Activated T-cell treated with anti-CD3 and anti-CD28 coated beads, Interleukin-2, amount 50 U/mL, for 4 hours (primary cell): ENCODE data around the gene MRPS2. TPM values are rescaled to one million over a fixed set of nuclear protein-coding genes. Genes with fewer than 3 reads are reported as not detected.
"Not testable (repeated sequence)": the region's sequence is repeated elsewhere in the genome, so short reads cannot be mapped to it uniquely, and the experiment has no call there.

Experiments used
- ATAC-seq, 2 donors: fragments of 200-7000 bp; cut with Tn5 transposase; one replicate each; pipeline ENCODE4 v1.10.0; 2021
- DNase-seq: peaks from one replicate; pipeline ENCODE4 v3.0.0-alpha.2; 2020
- H3K27me3 Mint-ChIP-seq: one replicate; pipeline ENCODE4 v1.8.0; 2021; ENCODE audit warnings: low read depth, mixed read lengths
- H3K36me3 Mint-ChIP-seq: one replicate; pipeline ENCODE4 v1.8.0; 2022; ENCODE audit warnings: mixed read lengths; ENCODE audit not compliant: insufficient read depth
- H3K4me1 Mint-ChIP-seq: one replicate; pipeline ENCODE4 v1.8.0; 2021; ENCODE audit warnings: low read depth, mixed read lengths
- H3K4me3 Mint-ChIP-seq: one replicate; pipeline ENCODE4 v1.8.0; 2021; ENCODE audit warnings: mild to moderate bottlenecking, moderate library complexity, mixed read lengths
- H3K9me3 Mint-ChIP-seq: one replicate; pipeline ENCODE4 v1.8.0; 2021; ENCODE audit warnings: mixed read lengths
- total RNA-seq, 3 donors: library from RNA; stranded (reverse); gene quantifications; one replicate each; pipeline ENCODE4 v1.2.1, GENCODE V29; 2021

MRPS2 gene
- 100 to 1,000 TPM in 1 of 3 donors, 10 to 100 TPM in 2; 85.3 to 110 (median 85.7) TPM for total RNA-seq

- no peaks in the 10 kb centered on the region for H3K9me3 Mint-ChIP-seq
- peaks cover 17% of the 10 kb centered on the region for H3K4me1 Mint-ChIP-seq
- ATAC-seq (peak; percentile 93 to 94), DNase-seq (peak; percentile 77)
- peak within 1 kb of the TSS; percentile 91 for H3K4me3 Mint-ChIP-seq
- peaks cover 17% of the 10 kb centered on the region for H3K36me3 Mint-ChIP-seq
- peaks cover 4% of the 10 kb centered on the region for H3K27me3 Mint-ChIP-seq
Measured at GRCh38 chr9:135500525-135501260, at the start of gene MRPS2. TSS of gene MRPS2 (plus strand) at chr9:135500682. CDS start at chr9:135500711, 29 bp downstream.

GRCh38 chr9:135450956-135451355 is 49.5 kb upstream of the MRPS2 start:
- DNase-seq (no peak), ATAC-seq (no peak)
- Mint-ChIP-seq H3K27me3 (peaks cover 7% of the 10 kb centered on the region), H3K4me3 (no peak overlapping the region), H3K4me1 (no peaks in the 10 kb centered on the region), H3K36me3 (no peaks in the 10 kb centered on the region), H3K9me3 (no peaks in the 10 kb centered on the region)

- not testable (repeated sequence) for H3K9me3 Mint-ChIP-seq, ATAC-seq
Measured at GRCh38 chr9:135451909-135452308, 48.6 kb upstream of the MRPS2 start.

GRCh38 chr9:135454737-135455136 is 45.7 kb upstream of the MRPS2 start:
- Mint-ChIP-seq H3K36me3 (no peaks in the 10 kb centered on the region), H3K27me3 (peaks cover 23% of the 10 kb centered on the region), H3K9me3 (peaks cover 4% of the 10 kb centered on the region), H3K4me1 (no peaks in the 10 kb centered on the region), H3K4me3 (no peak overlapping the region)
- DNase-seq (no peak), ATAC-seq (no peak)

More at GRCh38 chr9:135451909-135452308, 48.6 kb upstream of the MRPS2 start:
- DNase-seq, H3K36me3 Mint-ChIP-seq, H3K4me1 Mint-ChIP-seq, H3K4me3 Mint-ChIP-seq: not testable (repeated sequence)
- peaks cover 11% of the 10 kb centered on the region for H3K27me3 Mint-ChIP-seq

- peaks cover 27% of the 10 kb centered on the region for H3K27me3 Mint-ChIP-seq
- H3K36me3 Mint-ChIP-seq, result no peaks in the 10 kb centered on the region
- H3K4me1 Mint-ChIP-seq, result no peaks in the 10 kb centered on the region
- H3K4me3 Mint-ChIP-seq, result no peak overlapping the region
- H3K9me3 Mint-ChIP-seq, result peaks cover 4% of the 10 kb centered on the region
- DNase-seq (no peak), ATAC-seq (no peak)
Measured at GRCh38 chr9:135455401-135456030, 45.0 kb upstream of the MRPS2 start.

GRCh38 chr9:135456436-135457104 is 43.9 kb upstream of the MRPS2 start:
- Mint-ChIP-seq H3K4me1 (no peaks in the 10 kb centered on the region), H3K36me3 (no peaks in the 10 kb centered on the region), H3K9me3 (peaks cover 4% of the 10 kb centered on the region), H3K27me3 (peaks cover 38% of the 10 kb centered on the region), H3K4me3 (no peak overlapping the region)
- no peak for ATAC-seq
- DNase-seq, result no peak

GRCh38 chr9:135458478-135458877 is 42.0 kb upstream of the MRPS2 start:
- not testable (repeated sequence) for H3K4me3 Mint-ChIP-seq, H3K4me1 Mint-ChIP-seq, DNase-seq, ATAC-seq, H3K9me3 Mint-ChIP-seq, H3K36me3 Mint-ChIP-seq
- H3K27me3 Mint-ChIP-seq, result peaks cover 45% of the 10 kb centered on the region

- Mint-ChIP-seq H3K4me3 (no peak overlapping the region), H3K36me3 (no peaks in the 10 kb centered on the region), H3K27me3 (peaks cover 51% of the 10 kb centered on the region), H3K4me1 (no peaks in the 10 kb centered on the region), H3K9me3 (peaks cover 4% of the 10 kb centered on the region)
- DNase-seq, result no peak
- no peak for ATAC-seq
Measured at GRCh38 chr9:135461936-135462335, 38.5 kb upstream of the MRPS2 start.

GRCh38 chr9:135463140-135463539 is 37.3 kb upstream of the MRPS2 start:
- DNase-seq (no peak), ATAC-seq (no peak)
- Mint-ChIP-seq H3K4me1 (peaks cover under 1% of the 10 kb centered on the region), H3K4me3 (no peak overlapping the region), H3K27me3 (peaks cover 54% of the 10 kb centered on the region), H3K9me3 (peaks cover 4% of the 10 kb centered on the region), H3K36me3 (no peaks in the 10 kb centered on the region)

GRCh38 chr9:135464181-135464580 is 36.3 kb upstream of the MRPS2 start:
- H3K4me3 Mint-ChIP-seq, result no peak overlapping the region
- H3K27me3 Mint-ChIP-seq, result peaks cover 50% of the 10 kb centered on the region
- ATAC-seq (no peak), DNase-seq (no peak)
- H3K4me1 Mint-ChIP-seq, result peaks cover 9% of the 10 kb centered on the region
- H3K9me3 Mint-ChIP-seq, result no peaks in the 10 kb centered on the region
- H3K36me3 Mint-ChIP-seq, result no peaks in the 10 kb centered on the region

GRCh38 chr9:135468854-135469521 is 31.5 kb upstream of the MRPS2 start:
- H3K36me3 Mint-ChIP-seq, result no peaks in the 10 kb centered on the region
- peak overlapping the region; percentile 52 for H3K4me3 Mint-ChIP-seq
- H3K4me1 Mint-ChIP-seq, result peaks cover 12% of the 10 kb centered on the region
- DNase-seq (peak; percentile 28), ATAC-seq (peak; percentile 81 to 97)
- no peaks in the 10 kb centered on the region for H3K9me3 Mint-ChIP-seq
- H3K27me3 Mint-ChIP-seq, result peaks cover 52% of the 10 kb centered on the region

- DNase-seq (no peak), ATAC-seq (no peak)
- H3K36me3 Mint-ChIP-seq, result no peaks in the 10 kb centered on the region
- peaks cover 54% of the 10 kb centered on the region for H3K27me3 Mint-ChIP-seq
- peaks cover 12% of the 10 kb centered on the region for H3K4me1 Mint-ChIP-seq
- H3K4me3 Mint-ChIP-seq, result no peak overlapping the region
- no peaks in the 10 kb centered on the region for H3K9me3 Mint-ChIP-seq
Measured at GRCh38 chr9:135471791-135472640, 28.5 kb upstream of the MRPS2 start.

GRCh38 chr9:135473972-135474543 is 26.4 kb upstream of the MRPS2 start:
- peaks cover 58% of the 10 kb centered on the region for H3K27me3 Mint-ChIP-seq
- H3K4me1 Mint-ChIP-seq, result peaks cover 8% of the 10 kb centered on the region
- no peak overlapping the region for H3K4me3 Mint-ChIP-seq
- ATAC-seq (no peak), DNase-seq (no peak)
- H3K9me3 Mint-ChIP-seq, result no peaks in the 10 kb centered on the region
- H3K36me3 Mint-ChIP-seq, result no peaks in the 10 kb centered on the region
